Upper lobe of left lung (tissue), 6 donors: ENCODE data around the gene PPP1R12C. TPM values are rescaled to one million over a fixed set of nuclear protein-coding genes. Genes with fewer than 3 reads are reported as not detected.

Source experiments
- ATAC-seq, 2 donors: fragments of 200-7000 bp; cut with Tn5 transposase; one replicate each; pipeline ENCODE4 v1.9.1; 2022; ENCODE audit warnings: mild to moderate bottlenecking in 2 of 2, moderate library complexity in 2 of 2; ENCODE audit not compliant: low FRiP score in 2 of 2
- DNase-seq, 2 donors: peaks; one replicate each; pipeline ENCODE4 v3.0.0-alpha.2; 2019 to 2020
- H3K27ac ChIP-seq, 4 donors: fragments of 200-600 bp; sonication (generic); one replicate each; pipeline ENCODE4 v1.5.1; 2016 to 2019
- H3K27me3 ChIP-seq, 4 donors: fragments of 200-600 bp; sonication (generic); one replicate each; pipeline ENCODE4 v1.5.1; 2017 to 2019
- H3K36me3 ChIP-seq, 4 donors: fragments of 200-600 bp; sonication (generic); one replicate each; pipeline ENCODE4 v1.5.1; 2016 to 2019
- H3K4me1 ChIP-seq, 4 donors: fragments of 200-600 bp; sonication (generic); one replicate each; pipeline ENCODE4 v1.5.1; 2018 to 2019
- H3K4me3 ChIP-seq, 4 donors: fragments of 200-600 bp; sonication (generic); one replicate each; pipeline ENCODE4 v1.5.1; 2017 to 2019; ENCODE audit warnings: mild to moderate bottlenecking in 2 of 4, moderate library complexity in 1 of 4
- H3K9me3 ChIP-seq, 4 donors: fragments of 200-600 bp; sonication (generic); one replicate each; pipeline ENCODE4 v1.5.1; 2018 to 2019
- EP300 ChIP-seq, 4 donors: sonication (generic); formaldehyde crosslinking; IDR thresholded peaks; one replicate each; pipeline ENCODE4 v1.5.1; 2017; ENCODE audit warnings: antibody characterized with exemption in 4 of 4, control low read depth in 2 of 4
- POLR2A ChIP-seq, 4 donors: fragments of 450-650 bp; IDR thresholded peaks; one replicate each; pipeline ENCODE4 v1.5.1; 2016 to 2017; ENCODE audit warnings: antibody characterized with exemption in 4 of 4, mild to moderate bottlenecking in 2 of 4
- POLR2AphosphoS5 ChIP-seq, 2 donors: sonication (generic); formaldehyde crosslinking; IDR thresholded peaks; one replicate each; pipeline ENCODE4 v1.5.1; 2017; ENCODE audit warnings: antibody characterized with exemption in 2 of 2
- WGBS, 2 donors: methylation state at CpG; one replicate each; pipeline ENCODE4 v1.1.5; 2017 to 2018; 5-methylcytosine and 5-hydroxymethylcytosine counted together
- total RNA-seq, 6 donors: library from RNA; depleted of rRNA in 4 of 6; stranded (reverse); fragments of >200 nt in 4 of 6; gene quantifications; one replicate each; pipeline versions ENCODE4 v1.1.0 to v1.2.1, GENCODE V29; 2016 to 2021
- TF ChIP-seq, protein P1 (sequence below), 6 experiments: fragments of 450-650 bp in 4 of 6; fragments of 200-600 bp in 2 of 6; sonication (generic) in 2 of 6; IDR thresholded peaks; one replicate each; pipeline ENCODE4 v1.5.1; 2016 to 2019; ENCODE audit warnings: antibody characterized with exemption in 6 of 6
- donor health status: DM: no; HTN: no; CAD: no; lungs with moderate emphysema.
- donor health status: DM: no; HTN: yes; CAD: no; lungs with severe emphysema.

The PPP1R12C gene
- total RNA-seq, 6 donors from 2014 or later = 99.6 to 369 (median 158) TPM

DNA sequence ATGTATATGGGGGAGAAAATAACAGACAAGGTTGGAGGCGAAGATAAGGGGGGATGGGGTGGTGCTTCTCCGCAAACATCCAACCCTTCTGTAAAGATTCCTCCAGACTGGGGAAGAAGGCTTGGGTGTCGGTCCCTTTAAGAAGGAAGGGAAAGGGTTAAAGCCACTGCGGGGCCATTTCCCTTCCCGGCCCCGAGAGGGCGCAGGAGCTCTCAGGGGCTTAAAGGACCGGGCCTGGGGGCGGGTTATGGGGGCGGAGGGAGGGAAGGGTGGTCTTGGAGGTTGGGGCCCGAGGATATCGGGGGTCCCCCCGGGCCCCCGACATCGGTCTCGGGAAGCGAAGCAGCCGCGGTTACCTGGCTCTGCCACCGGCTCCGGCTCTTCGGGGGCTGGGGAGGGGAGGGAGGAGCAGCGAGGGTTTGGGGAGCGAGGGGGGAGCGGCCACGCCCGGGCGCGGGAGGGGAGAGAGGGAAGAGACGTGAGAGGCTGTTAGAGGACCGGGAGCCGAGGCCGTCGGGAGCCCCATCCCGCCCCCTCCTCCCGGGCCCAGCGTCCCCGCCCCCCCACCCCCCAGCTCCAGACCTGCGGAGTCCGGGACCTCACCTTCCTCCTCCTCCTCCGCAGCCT is 28.8 kb upstream of the PPP1R12C start:
- H3K27ac ChIP-seq = no peak overlapping the region
- H3K4me3 ChIP-seq = peak overlapping the region in 1 of 4 donors; percentile 20
- peak in 1 of 2 donors; percentile 71 for DNase-seq
- peaks cover 0 to 23% (median 19%) of the 10 kb centered on the region in 4 donors for H3K4me1 ChIP-seq
- 2% methylated on average over 28 to 37 of the region's 41 CpGs for WGBS, 2 donors
- ATAC-seq = no peak
- no peaks in the 10 kb centered on the region for H3K36me3 ChIP-seq
- peaks cover 0 to 50% (median 21%) of the 10 kb centered on the region in 4 donors for H3K27me3 ChIP-seq
- no peak for TF ChIP-seq EP300 (IDR thresholded peaks at IDR 0.05)
- no peak for TF ChIP-seq POLR2A (IDR thresholded peaks at IDR 0.05)
- TF ChIP-seq, protein P1, sequence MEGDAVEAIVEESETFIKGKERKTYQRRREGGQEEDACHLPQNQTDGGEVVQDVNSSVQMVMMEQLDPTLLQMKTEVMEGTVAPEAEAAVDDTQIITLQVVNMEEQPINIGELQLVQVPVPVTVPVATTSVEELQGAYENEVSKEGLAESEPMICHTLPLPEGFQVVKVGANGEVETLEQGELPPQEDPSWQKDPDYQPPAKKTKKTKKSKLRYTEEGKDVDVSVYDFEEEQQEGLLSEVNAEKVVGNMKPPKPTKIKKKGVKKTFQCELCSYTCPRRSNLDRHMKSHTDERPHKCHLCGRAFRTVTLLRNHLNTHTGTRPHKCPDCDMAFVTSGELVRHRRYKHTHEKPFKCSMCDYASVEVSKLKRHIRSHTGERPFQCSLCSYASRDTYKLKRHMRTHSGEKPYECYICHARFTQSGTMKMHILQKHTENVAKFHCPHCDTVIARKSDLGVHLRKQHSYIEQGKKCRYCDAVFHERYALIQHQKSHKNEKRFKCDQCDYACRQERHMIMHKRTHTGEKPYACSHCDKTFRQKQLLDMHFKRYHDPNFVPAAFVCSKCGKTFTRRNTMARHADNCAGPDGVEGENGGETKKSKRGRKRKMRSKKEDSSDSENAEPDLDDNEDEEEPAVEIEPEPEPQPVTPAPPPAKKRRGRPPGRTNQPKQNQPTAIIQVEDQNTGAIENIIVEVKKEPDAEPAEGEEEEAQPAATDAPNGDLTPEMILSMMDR (IDR thresholded peaks at IDR 0.05) = peak in 2 of 6 experiments; percentile 20 to 25
- TF ChIP-seq POLR2AphosphoS5 (IDR thresholded peaks at IDR 0.05) = no peak
- H3K9me3 ChIP-seq = no peaks in the 10 kb centered on the region

DNA sequence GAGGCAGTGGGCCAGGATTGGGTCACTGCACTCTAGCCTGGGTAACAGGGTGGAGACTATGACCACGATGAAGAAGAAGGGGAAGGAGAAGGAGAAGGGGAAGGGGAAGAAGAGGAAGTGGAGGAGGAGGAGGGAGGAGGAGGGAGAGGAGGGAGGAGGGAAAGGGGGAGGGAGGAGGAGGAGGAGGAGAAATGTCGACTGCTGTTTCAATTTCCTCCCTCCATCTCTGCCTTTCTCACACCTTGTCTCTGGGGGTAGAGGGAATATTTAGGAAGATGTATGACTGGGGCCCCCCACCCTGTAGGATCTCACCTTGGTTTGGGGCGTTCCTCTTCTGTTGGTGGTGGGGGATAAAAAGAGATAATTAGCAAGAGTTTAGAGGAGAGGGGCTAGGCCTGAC is 27.8 kb upstream of the PPP1R12C start:
- ATAC-seq = no peak
- no peak overlapping the region for H3K4me3 ChIP-seq
- TF ChIP-seq, protein P1 (IDR thresholded peaks at IDR 0.05) = no peak
- no peak for TF ChIP-seq POLR2A (IDR thresholded peaks at IDR 0.05)
- no peak for TF ChIP-seq POLR2AphosphoS5 (IDR thresholded peaks at IDR 0.05)
- no peak for TF ChIP-seq EP300 (IDR thresholded peaks at IDR 0.05)
- H3K27ac ChIP-seq = no peak overlapping the region
- H3K36me3 ChIP-seq = no peaks in the 10 kb centered on the region
- DNase-seq = no peak
- H3K4me1 ChIP-seq = peaks cover 0 to 26% (median 21%) of the 10 kb centered on the region in 4 donors
- peaks cover 0 to 50% (median 21%) of the 10 kb centered on the region in 4 donors for H3K27me3 ChIP-seq
- no peaks in the 10 kb centered on the region for H3K9me3 ChIP-seq
- WGBS, 2 donors = 16 to 21% methylated on average over 3 of the region's 3 CpGs

DNA sequence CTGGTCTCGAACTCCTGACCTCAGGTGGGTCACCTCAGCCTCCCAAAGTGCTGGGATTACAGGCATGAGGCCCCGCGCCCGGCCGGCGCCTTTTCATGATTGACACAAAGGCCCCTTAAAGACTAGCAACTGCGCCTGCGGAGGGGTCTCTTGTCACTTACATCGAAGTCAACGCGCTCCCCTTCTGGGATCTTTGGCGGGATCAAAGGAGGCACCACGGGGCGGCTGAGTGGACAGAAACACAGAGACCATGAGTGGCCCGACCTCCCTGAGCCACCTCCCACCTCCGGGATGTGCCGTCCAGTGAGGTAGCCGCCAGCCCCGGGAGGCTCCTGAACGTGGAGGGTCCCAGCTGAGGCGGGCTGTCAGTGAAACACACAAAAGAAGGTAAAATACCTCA is 24.3 kb upstream of the PPP1R12C start:
- Histone ChIP-seq H3K27me3 (peaks cover 0 to 33% (median 16%) of the 10 kb centered on the region in 4 donors), H3K9me3 (no peaks in the 10 kb centered on the region), H3K27ac (no peak overlapping the region), H3K4me1 (peaks cover 0 to 25% (median 20%) of the 10 kb centered on the region in 4 donors), H3K4me3 (no peak overlapping the region), H3K36me3 (no peaks in the 10 kb centered on the region)
- no peak for TF ChIP-seq POLR2AphosphoS5 (IDR thresholded peaks at IDR 0.05)
- no peak for TF ChIP-seq EP300 (IDR thresholded peaks at IDR 0.05)
- TF ChIP-seq POLR2A (IDR thresholded peaks at IDR 0.05) = no peak
- TF ChIP-seq, protein P1 (IDR thresholded peaks at IDR 0.05) = no peak
- DNase-seq (peak in 1 of 2 donors; percentile 78), ATAC-seq (peak in 1 of 2 donors; percentile 24)
- WGBS, 2 donors = 11 to 29% methylated on average over 15 to 16 of the region's 21 CpGs

DNA sequence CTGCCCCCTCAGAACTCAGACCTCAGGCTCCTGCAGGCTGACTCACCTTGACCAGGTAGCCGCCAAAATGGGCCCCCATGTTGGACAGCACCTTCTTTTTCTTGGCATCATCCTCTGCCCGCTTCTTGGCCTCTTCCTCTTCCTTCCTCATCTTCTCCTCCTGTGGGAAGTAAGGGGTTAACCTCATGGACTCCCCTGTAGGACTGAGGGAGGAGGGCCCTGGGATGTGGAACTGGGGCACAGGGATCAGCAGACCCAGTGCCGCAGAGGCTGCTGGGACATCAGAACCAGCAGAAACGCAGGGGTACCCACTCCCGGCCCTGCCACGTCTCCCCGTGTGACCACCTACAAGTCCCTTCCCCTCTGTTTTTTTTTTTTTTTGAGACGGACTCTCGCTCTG is 20.5 kb upstream of the PPP1R12C start:
- H3K4me1 ChIP-seq = peaks cover 0 to 11% (median 8%) of the 10 kb centered on the region in 4 donors
- peaks cover 0 to 15% (median 3%) of the 10 kb centered on the region in 4 donors for H3K27me3 ChIP-seq
- no peaks in the 10 kb centered on the region for H3K36me3 ChIP-seq
- no peak overlapping the region for H3K4me3 ChIP-seq
- DNase-seq = no peak
- WGBS, 2 donors = 50% methylated on average over 9 of the region's 9 CpGs
- no peak for ATAC-seq
- TF ChIP-seq, protein P1 (IDR thresholded peaks at IDR 0.05) = no peak
- TF ChIP-seq POLR2AphosphoS5 (IDR thresholded peaks at IDR 0.05) = no peak
- no peak for TF ChIP-seq POLR2A (IDR thresholded peaks at IDR 0.05)
- no peak for TF ChIP-seq EP300 (IDR thresholded peaks at IDR 0.05)
- H3K9me3 ChIP-seq = no peaks in the 10 kb centered on the region
- H3K27ac ChIP-seq = no peak overlapping the region
